Measurements from ENCODE around the gene CCDC121. TPM values are rescaled to one million over a fixed set of nuclear protein-coding genes. Genes with fewer than 3 reads are reported as not detected.
"Not testable (repeated sequence)": the region's sequence is repeated elsewhere in the genome, so short reads cannot be mapped to it uniquely, and the experiment has no call there.

CCDC121 gene
- total RNA-seq, 2 experiments from 2014 or later = 0.40 to 0.43 TPM

- POLR2A ChIA-PET = interaction anchor here (1.1 to 3.6 kb wide), 5 partner anchors 9 to 182 kb away, joined by 3 to 22 read pairs (median 13); partner anchors contain the start of genes CCDC121, GPN1, SLC4A1AP and SUPT7L
Observed at GRCh38 chr2:27638037-27638637, 9.3 kb upstream of the CCDC121 start.

GRCh38 chr2:27636766-27637165, 8.0 kb upstream of the CCDC121 start:
- CTCF ChIA-PET = interaction anchor here (1.0 kb wide), 1 partner anchor 47 kb away, joined by 3 read pairs; no protein-coding TSS in a partner anchor
- DNase-seq (peak; percentile 32), ATAC-seq (no peak)
- peaks cover 39% of the 10 kb centered on the region for H3K4me1 Mint-ChIP-seq (ENCODE audit: low read depth)
- H3K27ac Mint-ChIP-seq = no peak overlapping the region
- no peak overlapping the region for H3K4me3 Mint-ChIP-seq
- H3K36me3 Mint-ChIP-seq (ENCODE audit: low read depth) = peaks cover 62% of the 10 kb centered on the region
- no peaks in the 10 kb centered on the region for H3K9me3 Mint-ChIP-seq
- intact Hi-C loops (cut with micrococcal nuclease) = no loop called here
- POLR2A ChIA-PET = interaction anchor here (0.7 to 3.5 kb wide), 2 partner anchors 9 to 334 kb away, joined by 3 to 22 read pairs; partner anchors contain the start of genes CCDC121 and GPN1
- TF ChIP-seq, protein P1, sequence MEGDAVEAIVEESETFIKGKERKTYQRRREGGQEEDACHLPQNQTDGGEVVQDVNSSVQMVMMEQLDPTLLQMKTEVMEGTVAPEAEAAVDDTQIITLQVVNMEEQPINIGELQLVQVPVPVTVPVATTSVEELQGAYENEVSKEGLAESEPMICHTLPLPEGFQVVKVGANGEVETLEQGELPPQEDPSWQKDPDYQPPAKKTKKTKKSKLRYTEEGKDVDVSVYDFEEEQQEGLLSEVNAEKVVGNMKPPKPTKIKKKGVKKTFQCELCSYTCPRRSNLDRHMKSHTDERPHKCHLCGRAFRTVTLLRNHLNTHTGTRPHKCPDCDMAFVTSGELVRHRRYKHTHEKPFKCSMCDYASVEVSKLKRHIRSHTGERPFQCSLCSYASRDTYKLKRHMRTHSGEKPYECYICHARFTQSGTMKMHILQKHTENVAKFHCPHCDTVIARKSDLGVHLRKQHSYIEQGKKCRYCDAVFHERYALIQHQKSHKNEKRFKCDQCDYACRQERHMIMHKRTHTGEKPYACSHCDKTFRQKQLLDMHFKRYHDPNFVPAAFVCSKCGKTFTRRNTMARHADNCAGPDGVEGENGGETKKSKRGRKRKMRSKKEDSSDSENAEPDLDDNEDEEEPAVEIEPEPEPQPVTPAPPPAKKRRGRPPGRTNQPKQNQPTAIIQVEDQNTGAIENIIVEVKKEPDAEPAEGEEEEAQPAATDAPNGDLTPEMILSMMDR (IDR thresholded peaks at IDR 0.05) = no peak
- no peaks in the 10 kb centered on the region for H3K27me3 Mint-ChIP-seq

More at GRCh38 chr2:27638037-27638637, 9.3 kb upstream of the CCDC121 start:
- Mint-ChIP-seq H3K4me1 (ENCODE audit: low read depth) (peaks cover 34% of the 10 kb centered on the region), H3K27me3 (no peaks in the 10 kb centered on the region), H3K27ac (peak overlapping the region; percentile 94), H3K36me3 (ENCODE audit: low read depth) (peaks cover 55% of the 10 kb centered on the region), H3K4me3 (peak overlapping the region; percentile 9), H3K9me3 (no peaks in the 10 kb centered on the region)
- intact Hi-C loops (cut with micrococcal nuclease) = no loop called here
- peak; percentile 89 for ATAC-seq
- TF ChIP-seq, protein P1 (IDR thresholded peaks at IDR 0.05) = no peak
- peak; percentile 33 for DNase-seq
- CTCF ChIA-PET = interaction anchor here (0.8 to 2.3 kb wide), 4 partner anchors 9 to 274 kb away, joined by 3 to 11 read pairs (median 4); no protein-coding TSS in a partner anchor

DNA sequence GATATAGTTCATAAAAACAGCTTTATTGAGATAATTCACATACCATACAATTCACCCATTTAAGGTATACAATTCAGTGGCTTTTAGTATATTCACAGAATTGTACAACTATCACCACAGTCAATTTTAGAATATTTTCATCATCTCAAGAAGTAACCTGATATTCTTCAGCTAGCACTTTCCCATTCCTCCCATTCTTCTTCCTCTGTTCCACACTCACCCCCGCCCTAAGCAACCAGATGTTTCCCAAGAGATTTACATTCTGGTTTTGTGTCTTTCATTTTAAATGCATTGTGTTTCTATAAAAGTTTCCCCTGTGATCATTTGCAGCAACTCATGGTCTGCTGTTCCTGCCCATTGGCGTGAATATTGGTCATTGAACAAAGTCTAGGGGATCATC, 5.5 kb upstream of the CCDC121 start:
- Mint-ChIP-seq H3K27ac (no peak overlapping the region), H3K4me1 (ENCODE audit: low read depth) (peaks cover 48% of the 10 kb centered on the region), H3K36me3 (ENCODE audit: low read depth) (peaks cover 58% of the 10 kb centered on the region), H3K9me3 (no peaks in the 10 kb centered on the region), H3K4me3 (no peak overlapping the region), H3K27me3 (no peaks in the 10 kb centered on the region)
- intact Hi-C loops (cut with micrococcal nuclease) = no loop called here
- DNase-seq = no peak
- CTCF ChIA-PET = interaction anchor here (1.1 to 1.4 kb wide), 2 partner anchors 48 to 50 kb away, joined by 3 to 4 read pairs; no protein-coding TSS in a partner anchor
- POLR2A ChIA-PET = no interaction called here
- TF ChIP-seq, protein P1 (IDR thresholded peaks at IDR 0.05) = no peak
- ATAC-seq = no peak

DNA sequence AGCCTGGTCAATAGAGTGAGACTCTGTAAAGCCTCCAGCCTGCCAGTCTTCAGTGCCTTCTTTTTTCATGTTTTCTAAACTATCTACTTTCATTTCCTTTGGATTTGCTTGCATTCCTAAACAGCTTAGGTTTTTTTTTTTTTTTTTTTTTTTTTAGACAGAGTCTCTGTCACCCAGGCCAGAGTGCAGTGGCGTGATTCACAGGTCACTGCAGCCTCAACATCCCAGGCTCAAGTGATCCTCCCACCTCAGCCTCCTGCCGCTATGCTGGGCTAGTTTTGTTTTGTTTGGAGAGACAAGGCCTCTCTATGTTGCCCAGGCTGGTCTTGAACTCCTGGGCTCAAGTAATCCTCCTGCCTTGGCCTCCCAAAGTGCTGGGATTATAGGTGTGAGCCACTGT, 1.4 kb upstream of the CCDC121 start:
- DNase-seq; ATAC-seq; H3K27me3 Mint-ChIP-seq; H3K9me3 Mint-ChIP-seq; intact Hi-C loops (cut with micrococcal nuclease); H3K4me3 Mint-ChIP-seq: not testable (repeated sequence)
- ChIA-PET CTCF (interaction anchor here (2.8 kb wide), 1 partner anchor 53 kb away, joined by 29 read pairs; no protein-coding TSS in a partner anchor), POLR2A (interaction anchor here (0.6 to 3.9 kb wide), 3 partner anchors 7 to 34 kb away, joined by 3 to 22 read pairs (median 3); partner anchors contain the start of gene SLC4A1AP)
- peak overlapping the region; percentile 11 for H3K27ac Mint-ChIP-seq
- peaks cover 31% of the 10 kb centered on the region for H3K4me1 Mint-ChIP-seq (ENCODE audit: low read depth)
- H3K36me3 Mint-ChIP-seq (ENCODE audit: low read depth) = peaks cover 35% of the 10 kb centered on the region

DNA sequence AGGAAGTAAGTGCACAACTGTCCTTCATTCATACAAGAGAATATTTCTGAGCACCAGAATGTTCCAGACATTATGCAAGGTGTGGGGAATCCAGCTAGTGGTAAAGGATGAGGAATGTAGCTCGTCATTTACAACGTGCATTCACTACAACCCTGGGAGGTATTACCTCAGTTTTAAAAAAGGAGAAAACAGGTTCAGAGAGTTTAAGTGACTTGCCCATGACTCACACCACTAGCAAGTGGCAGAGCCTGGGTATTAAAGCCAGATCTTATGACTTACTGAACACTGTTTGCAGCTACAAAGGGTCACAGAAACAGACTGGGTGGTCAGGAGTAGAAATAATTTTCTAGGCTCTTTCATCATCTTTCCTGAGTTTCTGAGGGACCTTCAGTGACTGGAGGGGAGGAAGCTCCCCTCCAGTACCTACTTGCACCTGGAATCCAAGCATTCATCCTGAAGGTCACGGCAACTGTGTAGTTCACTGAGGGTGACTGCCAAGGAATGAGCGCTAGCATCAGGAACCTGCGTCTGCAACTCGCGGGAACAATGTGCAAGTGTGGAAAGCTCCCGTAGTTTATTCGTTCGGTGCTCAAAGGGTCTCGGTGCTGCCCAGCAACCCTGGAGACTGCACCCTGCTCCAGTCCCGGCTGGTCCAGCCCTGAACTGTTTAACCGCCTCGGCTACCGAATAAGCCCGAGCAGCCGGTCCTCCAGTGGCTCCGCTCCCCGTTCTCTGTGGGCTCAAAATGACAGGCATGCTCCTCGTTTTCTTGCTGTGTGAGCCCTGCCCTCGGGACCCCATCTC, 647 bp downstream of the CCDC121 start:
- CTCF ChIA-PET = interaction anchor here (2.8 kb wide), 1 partner anchor 55 kb away, joined by 29 read pairs; no protein-coding TSS in a partner anchor

GRCh38 chr2:27626921-27627320, 1.9 kb downstream of the CCDC121 start:
- POLR2A ChIA-PET = interaction anchor here (1.0 to 3.9 kb wide), 2 partner anchors 11 to 43 kb away, joined by 3 to 22 read pairs; no protein-coding TSS in a partner anchor
- intact Hi-C loops (cut with micrococcal nuclease); CTCF ChIA-PET; H3K4me3 Mint-ChIP-seq; H3K9me3 Mint-ChIP-seq; H3K27ac Mint-ChIP-seq; ATAC-seq; DNase-seq; H3K27me3 Mint-ChIP-seq: not testable (repeated sequence)
- Mint-ChIP-seq H3K4me1 (ENCODE audit: low read depth) (peaks cover 23% of the 10 kb centered on the region), H3K36me3 (ENCODE audit: low read depth) (peaks cover 22% of the 10 kb centered on the region)

More for the DNA sequence above, 647 bp downstream of the CCDC121 start:
- POLR2A ChIA-PET = interaction anchor here (0.6 to 3.9 kb wide), 13 partner anchors 8 to 305 kb away, joined by 3 to 22 read pairs (median 4); partner anchors contain the start of genes MPV17, PPM1G, SLC4A1AP and SUPT7L
- DNase-seq (peak; percentile 21), ATAC-seq (peak; percentile 48)
- Mint-ChIP-seq H3K9me3 (no peaks in the 10 kb centered on the region), H3K27ac (no peak overlapping the region), H3K4me1 (ENCODE audit: low read depth) (peaks cover 28% of the 10 kb centered on the region), H3K36me3 (ENCODE audit: low read depth) (peaks cover 22% of the 10 kb centered on the region), H3K27me3 (no peaks in the 10 kb centered on the region), H3K4me3 (no peak overlapping the region)
- intact Hi-C loops (cut with micrococcal nuclease) = no loop called here
- TF ChIP-seq, protein P1 (IDR thresholded peaks at IDR 0.05) = no peak

GRCh38 chr2:27626323-27626722, 2.5 kb downstream of the CCDC121 start:
- ATAC-seq; H3K27ac Mint-ChIP-seq; H3K27me3 Mint-ChIP-seq; H3K9me3 Mint-ChIP-seq; DNase-seq; CTCF ChIA-PET; H3K4me3 Mint-ChIP-seq; intact Hi-C loops (cut with micrococcal nuclease): not testable (repeated sequence)
- peaks cover 21% of the 10 kb centered on the region for H3K4me1 Mint-ChIP-seq (ENCODE audit: low read depth)
- peaks cover 26% of the 10 kb centered on the region for H3K36me3 Mint-ChIP-seq (ENCODE audit: low read depth)
- POLR2A ChIA-PET = interaction anchor here (3.9 kb wide), 1 partner anchor 11 kb away, joined by 22 read pairs; no protein-coding TSS in a partner anchor
